ENCODE results near the gene TCHHL1.

Gene TCHHL1

GRCh38 chr1:152047413-152047729, 41.5 kb downstream of the TCHHL1 start:
- H3K27ac ChIP-seq: peak overlapping the region; percentile 89
- TF ChIP-seq CTCF (IDR thresholded peaks at IDR 0.05) (no peak), ZFX (IDR thresholded peaks at IDR 0.05; ENCODE audit: borderline replicate concordance) (no peak)

- H3K27ac ChIP-seq: no peak overlapping the region
- TF ChIP-seq CTCF (IDR thresholded peaks at IDR 0.05): no peak
- no peak for TF ChIP-seq ZFX (IDR thresholded peaks at IDR 0.05; ENCODE audit: borderline replicate concordance)
These were observed 44.5 kb downstream of the TCHHL1 start for GRCh38 chr1:152044386-152044785.

- no peak for TF ChIP-seq CTCF (IDR thresholded peaks at IDR 0.05)
- TF ChIP-seq ZFX (IDR thresholded peaks at IDR 0.05; ENCODE audit: borderline replicate concordance): no peak
- no peak overlapping the region for H3K27ac ChIP-seq
These were observed 45.0 kb downstream of the TCHHL1 start for GRCh38 chr1:152043870-152044269.

- no peak for TF ChIP-seq ZFX (IDR thresholded peaks at IDR 0.05; ENCODE audit: borderline replicate concordance)
- no peak for TF ChIP-seq CTCF (IDR thresholded peaks at IDR 0.05)
- H3K27ac ChIP-seq: no peak overlapping the region
These were observed 46.8 kb downstream of the TCHHL1 start for GRCh38 chr1:152042030-152042429.

- TF ChIP-seq CTCF (IDR thresholded peaks at IDR 0.05) (no peak), ZFX (IDR thresholded peaks at IDR 0.05; ENCODE audit: borderline replicate concordance) (no peak)
- H3K27ac ChIP-seq: no peak overlapping the region
These were observed 49.0 kb downstream of the TCHHL1 start for GRCh38 chr1:152039886-152040285.

- TF ChIP-seq CTCF (IDR thresholded peaks at IDR 0.05) (no peak), ZFX (IDR thresholded peaks at IDR 0.05; ENCODE audit: borderline replicate concordance) (no peak)
- H3K27ac ChIP-seq: no peak overlapping the region
These were observed 49.4 kb downstream of the TCHHL1 start for GRCh38 chr1:152039461-152039860.

GRCh38 chr1:152038871-152039270, 50.0 kb downstream of the TCHHL1 start:
- H3K27ac ChIP-seq: no peak overlapping the region
- no peak for TF ChIP-seq CTCF (IDR thresholded peaks at IDR 0.05)
- no peak for TF ChIP-seq ZFX (IDR thresholded peaks at IDR 0.05; ENCODE audit: borderline replicate concordance)
